ENCODE results near the gene SULT2A1.
"Not testable (repeated sequence)": the region's sequence is repeated elsewhere in the genome, so short reads cannot be mapped to it uniquely, and the experiment has no call there.

The SULT2A1 gene

DNA sequence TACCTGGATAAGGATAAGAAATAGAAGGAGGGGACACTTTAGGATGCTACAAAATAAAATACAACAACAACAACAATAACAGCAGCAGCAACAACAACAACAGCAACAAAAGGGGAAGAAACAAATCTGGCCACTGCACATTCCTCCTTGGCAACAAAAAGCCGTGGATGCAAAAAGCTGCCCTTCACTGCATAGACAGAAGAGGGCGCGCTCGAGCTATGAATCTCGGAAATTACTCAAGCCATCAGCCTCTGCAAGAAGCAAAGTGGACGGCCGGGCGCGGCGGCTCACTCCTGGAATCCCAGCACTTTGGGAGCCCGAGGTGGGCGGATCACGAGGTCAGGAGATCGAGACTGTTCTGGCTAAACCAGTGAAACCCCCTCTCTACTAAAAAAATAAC lies 23.2 kb upstream of the SULT2A1 start:
- H4K8ac ChIP-seq (ENCODE audit: low read depth, low read length); H3K79me1 ChIP-seq (ENCODE audit: low read depth, low read length); H4K91ac ChIP-seq (ENCODE audit: low read depth, low read length, poor library complexity); H2AK5ac ChIP-seq (ENCODE audit: low read depth, low read length); H3K14ac ChIP-seq (ENCODE audit: low read length); H3K27me3 ChIP-seq (ENCODE audit: control insufficient read depth in 3 of 3, insufficient read depth in 3 of 3, low read depth in 1 of 3, low read length in 3 of 3); H2BK120ac ChIP-seq (ENCODE audit: low read depth, low read length); H3K4me2 ChIP-seq (ENCODE audit: insufficient read depth, low read length, poor library complexity, severe bottlenecking); H2BK15ac ChIP-seq (ENCODE audit: low read length); H3K4me1 ChIP-seq (ENCODE audit: control insufficient read depth in 2 of 2, insufficient read depth in 1 of 2, low read depth in 1 of 2, low read length in 2 of 2); H3K36me3 ChIP-seq (replicated peaks in 1 of 2; ENCODE audit: control insufficient read depth in 2 of 2, insufficient read depth in 2 of 2, low read length in 2 of 2); H3K18ac ChIP-seq (ENCODE audit: low read length); H3K27ac ChIP-seq (replicated peaks; ENCODE audit: low read length); H3K4ac ChIP-seq (ENCODE audit: low read length); H2AFZ ChIP-seq (ENCODE audit: low read length); H2BK5ac ChIP-seq (ENCODE audit: low read length); H3K9ac ChIP-seq (ENCODE audit: low read depth, low read length, poor library complexity); DNase-seq (ENCODE audit: low spot score); H3K23ac ChIP-seq (ENCODE audit: low read depth, low read length, poor library complexity); H2BK12ac ChIP-seq (ENCODE audit: low read length); H3K9me3 ChIP-seq (replicated peaks in 1 of 2; ENCODE audit: control insufficient read depth in 2 of 2, insufficient read depth in 1 of 2, low read depth in 1 of 2, low read length in 2 of 2); H3K4me3 ChIP-seq (ENCODE audit: low read length in 2 of 2): not testable (repeated sequence)
- WGBS, 2 donors (ENCODE audit: extremely low coverage in 2 of 2, insufficient read length in 2 of 2, insufficient replicate concordance in 1 of 2), result no CpG with 5 or more reads among the region's 14 CpGs

DNA sequence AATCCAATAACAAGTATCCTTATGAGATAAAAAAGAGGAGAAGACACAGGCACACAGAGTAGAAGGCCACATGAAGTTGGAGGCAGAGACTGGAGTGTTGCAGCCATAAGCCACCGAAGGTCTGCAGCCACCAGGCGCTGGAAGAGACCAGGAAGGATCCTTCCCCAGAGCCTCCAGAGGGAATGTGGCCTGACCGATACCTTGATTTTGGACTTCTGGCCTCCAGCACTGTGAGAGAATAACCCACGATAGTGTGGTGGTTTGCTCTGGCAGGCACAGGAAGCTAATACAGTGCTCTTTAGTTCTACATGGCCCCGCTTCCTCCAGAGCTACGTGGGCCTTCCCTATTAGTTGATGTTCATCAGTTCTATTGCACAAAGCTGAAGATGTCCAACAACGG lies 15.3 kb upstream of the SULT2A1 start:
- Histone ChIP-seq H3K27me3 (ENCODE audit: control insufficient read depth in 3 of 3, insufficient read depth in 3 of 3, low read depth in 1 of 3, low read length in 3 of 3) (no peaks in the 10 kb centered on the region), H3K18ac (ENCODE audit: low read length) (no peak overlapping the region), H2BK120ac (ENCODE audit: low read depth, low read length) (no peak overlapping the region), H3K23ac (ENCODE audit: low read depth, low read length, poor library complexity) (no peak overlapping the region), H2AK5ac (ENCODE audit: low read depth, low read length) (no peak overlapping the region), H3K9ac (ENCODE audit: low read depth, low read length, poor library complexity) (no peak overlapping the region), H4K91ac (ENCODE audit: low read depth, low read length, poor library complexity) (no peak overlapping the region), H3K4me2 (ENCODE audit: insufficient read depth, low read length, poor library complexity, severe bottlenecking) (no peak overlapping the region), H2BK12ac (ENCODE audit: low read length) (no peak overlapping the region), H3K36me3 (replicated peaks in 1 of 2; ENCODE audit: control insufficient read depth in 2 of 2, insufficient read depth in 2 of 2, low read length in 2 of 2) (no peaks in the 10 kb centered on the region), H3K9me3 (replicated peaks in 1 of 2; ENCODE audit: control insufficient read depth in 2 of 2, insufficient read depth in 1 of 2, low read depth in 1 of 2, low read length in 2 of 2) (no peaks in the 10 kb centered on the region), H3K4me1 (ENCODE audit: control insufficient read depth in 2 of 2, insufficient read depth in 1 of 2, low read depth in 1 of 2, low read length in 2 of 2) (no peaks in the 10 kb centered on the region), H3K79me1 (ENCODE audit: low read depth, low read length) (no peaks in the 10 kb centered on the region), H3K4me3 (ENCODE audit: low read length in 2 of 2) (no peak overlapping the region), H4K8ac (ENCODE audit: low read depth, low read length) (no peak overlapping the region), H3K27ac (replicated peaks; ENCODE audit: low read length) (no peak overlapping the region), H2BK15ac (ENCODE audit: low read length) (no peak overlapping the region), H2AFZ (ENCODE audit: low read length) (no peak overlapping the region), H3K4ac (ENCODE audit: low read length) (no peak overlapping the region), H2BK5ac (ENCODE audit: low read length) (no peak overlapping the region), H3K14ac (ENCODE audit: low read length) (no peak overlapping the region)
- WGBS, 2 donors (ENCODE audit: extremely low coverage in 2 of 2, insufficient read length in 2 of 2, insufficient replicate concordance in 1 of 2), result no CpG with 5 or more reads among the region's 7 CpGs
- DNase-seq (ENCODE audit: low spot score), result no peak

DNA sequence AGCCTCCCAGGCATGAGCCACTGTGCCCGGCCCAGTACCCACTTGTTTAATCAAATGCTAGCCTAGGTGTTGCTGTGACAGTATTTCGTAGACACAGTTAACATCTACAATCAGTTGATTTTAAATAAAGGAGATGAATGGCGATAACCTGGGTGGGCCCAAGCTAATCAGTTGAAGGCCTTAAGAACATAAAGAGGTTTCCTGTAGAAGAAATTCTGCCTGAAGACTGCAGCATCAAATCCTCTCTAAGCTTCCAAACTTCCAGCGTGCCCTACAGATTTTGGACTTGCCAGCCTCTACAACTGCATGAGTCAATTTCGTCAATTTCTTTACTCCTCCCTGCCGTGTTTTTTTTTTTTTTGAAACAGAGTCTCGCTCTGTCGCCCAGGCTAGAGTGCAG lies 13.2 kb upstream of the SULT2A1 start:
- no peak overlapping the region for H3K14ac ChIP-seq (ENCODE audit: low read length)
- no peak overlapping the region for H3K9ac ChIP-seq (ENCODE audit: low read depth, low read length, poor library complexity)
- no peak overlapping the region for H3K4me2 ChIP-seq (ENCODE audit: insufficient read depth, low read length, poor library complexity, severe bottlenecking)
- H3K18ac ChIP-seq (ENCODE audit: low read length), result no peak overlapping the region
- no peak overlapping the region for H2AFZ ChIP-seq (ENCODE audit: low read length)
- no CpG with 5 or more reads among the region's 8 CpGs for WGBS, 2 donors (ENCODE audit: extremely low coverage in 2 of 2, insufficient read length in 2 of 2, insufficient replicate concordance in 1 of 2)
- no peak overlapping the region for H2AK5ac ChIP-seq (ENCODE audit: low read depth, low read length)
- no peak overlapping the region for H4K91ac ChIP-seq (ENCODE audit: low read depth, low read length, poor library complexity)
- no peak overlapping the region for H2BK15ac ChIP-seq (ENCODE audit: low read length)
- no peaks in the 10 kb centered on the region for H3K4me1 ChIP-seq (ENCODE audit: control insufficient read depth in 2 of 2, insufficient read depth in 1 of 2, low read depth in 1 of 2, low read length in 2 of 2)
- no peak overlapping the region for H3K4ac ChIP-seq (ENCODE audit: low read length)
- H3K23ac ChIP-seq (ENCODE audit: low read depth, low read length, poor library complexity), result no peak overlapping the region
- H2BK12ac ChIP-seq (ENCODE audit: low read length), result no peak overlapping the region
- H2BK120ac ChIP-seq (ENCODE audit: low read depth, low read length), result no peak overlapping the region
- no peaks in the 10 kb centered on the region for H3K27me3 ChIP-seq (ENCODE audit: control insufficient read depth in 3 of 3, insufficient read depth in 3 of 3, low read depth in 1 of 3, low read length in 3 of 3)
- no peak overlapping the region for H4K8ac ChIP-seq (ENCODE audit: low read depth, low read length)
- H2BK5ac ChIP-seq (ENCODE audit: low read length), result no peak overlapping the region
- no peaks in the 10 kb centered on the region for H3K36me3 ChIP-seq (replicated peaks in 1 of 2; ENCODE audit: control insufficient read depth in 2 of 2, insufficient read depth in 2 of 2, low read length in 2 of 2)
- no peaks in the 10 kb centered on the region for H3K9me3 ChIP-seq (replicated peaks in 1 of 2; ENCODE audit: control insufficient read depth in 2 of 2, insufficient read depth in 1 of 2, low read depth in 1 of 2, low read length in 2 of 2)
- no peaks in the 10 kb centered on the region for H3K79me1 ChIP-seq (ENCODE audit: low read depth, low read length)
- no peak for DNase-seq (ENCODE audit: low spot score)
- no peak overlapping the region for H3K27ac ChIP-seq (replicated peaks; ENCODE audit: low read length)
- H3K4me3 ChIP-seq (ENCODE audit: low read length in 2 of 2), result no peak overlapping the region

DNA sequence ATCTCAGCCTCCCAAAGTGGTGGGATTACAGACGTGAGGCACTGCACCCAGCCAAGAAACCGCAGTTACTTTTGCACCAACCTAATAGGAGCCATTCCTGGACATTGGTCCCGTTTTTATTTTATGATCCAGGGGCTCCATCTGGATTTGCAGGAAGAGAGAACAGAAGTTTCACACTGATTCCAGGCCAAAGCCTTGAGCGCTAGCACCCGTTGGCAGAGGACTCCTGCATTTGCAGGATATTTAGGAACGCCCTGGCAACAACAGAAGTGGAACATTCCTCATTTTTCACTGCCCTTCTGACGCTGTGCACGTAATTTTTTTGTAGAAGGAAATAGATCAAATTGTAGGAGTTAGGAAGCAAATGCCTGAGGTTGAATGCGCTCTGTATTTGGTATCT lies 11.7 kb upstream of the SULT2A1 start:
- no peak overlapping the region for H3K9ac ChIP-seq (ENCODE audit: low read depth, low read length, poor library complexity)
- H3K4me3 ChIP-seq (ENCODE audit: low read length in 2 of 2), result no peak overlapping the region
- H3K23ac ChIP-seq (ENCODE audit: low read depth, low read length, poor library complexity), result no peak overlapping the region
- H3K18ac ChIP-seq (ENCODE audit: low read length), result no peak overlapping the region
- H3K14ac ChIP-seq (ENCODE audit: low read length), result no peak overlapping the region
- H2AFZ ChIP-seq (ENCODE audit: low read length), result no peak overlapping the region
- H4K91ac ChIP-seq (ENCODE audit: low read depth, low read length, poor library complexity), result no peak overlapping the region
- H2BK120ac ChIP-seq (ENCODE audit: low read depth, low read length), result no peak overlapping the region
- no peaks in the 10 kb centered on the region for H3K4me1 ChIP-seq (ENCODE audit: control insufficient read depth in 2 of 2, insufficient read depth in 1 of 2, low read depth in 1 of 2, low read length in 2 of 2)
- H2BK15ac ChIP-seq (ENCODE audit: low read length), result no peak overlapping the region
- no peaks in the 10 kb centered on the region for H3K27me3 ChIP-seq (ENCODE audit: control insufficient read depth in 3 of 3, insufficient read depth in 3 of 3, low read depth in 1 of 3, low read length in 3 of 3)
- H3K27ac ChIP-seq (replicated peaks; ENCODE audit: low read length), result no peak overlapping the region
- DNase-seq (ENCODE audit: low spot score), result no peak
- H4K8ac ChIP-seq (ENCODE audit: low read depth, low read length), result no peak overlapping the region
- no peak overlapping the region for H3K4me2 ChIP-seq (ENCODE audit: insufficient read depth, low read length, poor library complexity, severe bottlenecking)
- H3K79me1 ChIP-seq (ENCODE audit: low read depth, low read length), result no peaks in the 10 kb centered on the region
- no peaks in the 10 kb centered on the region for H3K36me3 ChIP-seq (replicated peaks in 1 of 2; ENCODE audit: control insufficient read depth in 2 of 2, insufficient read depth in 2 of 2, low read length in 2 of 2)
- H2BK12ac ChIP-seq (ENCODE audit: low read length), result no peak overlapping the region
- no CpG with 5 or more reads among the region's 9 CpGs for WGBS, 2 donors (ENCODE audit: extremely low coverage in 2 of 2, insufficient read length in 2 of 2, insufficient replicate concordance in 1 of 2)
- no peak overlapping the region for H3K4ac ChIP-seq (ENCODE audit: low read length)
- no peak overlapping the region for H2AK5ac ChIP-seq (ENCODE audit: low read depth, low read length)
- H3K9me3 ChIP-seq (replicated peaks in 1 of 2; ENCODE audit: control insufficient read depth in 2 of 2, insufficient read depth in 1 of 2, low read depth in 1 of 2, low read length in 2 of 2), result peaks cover 0 to 2% of the 10 kb centered on the region in 2 donors
- H2BK5ac ChIP-seq (ENCODE audit: low read length), result no peak overlapping the region
